Adrenal gland (tissue), 5 donors: Measurements from ENCODE around the gene SP7.

Experiments
- CTCF ChIP-seq, 6 experiments: fragments of 450-650 bp in 4 of 6; fragments of 200-600 bp in 2 of 6; sonication (generic) in 1 of 6; IDR thresholded peaks; 1 replicate in 5 of 6; 2 replicates in 1 of 6; pipeline versions ENCODE4 v1.5.1 to v1.8.0; 2016 to 2021; ENCODE audit warnings: antibody characterized with exemption in 6 of 6, mild to moderate bottlenecking in 2 of 6, moderate library complexity in 1 of 6
- POLR2A ChIP-seq, 2 donors: fragments of 450-650 bp; IDR thresholded peaks; one replicate each; pipeline ENCODE4 v1.6.1; 2017; ENCODE audit warnings: antibody characterized with exemption in 2 of 2, mild to moderate bottlenecking in 2 of 2, moderate library complexity in 1 of 2
- donor health status: DM: no; HTN: no; CAD: no.

DNA sequence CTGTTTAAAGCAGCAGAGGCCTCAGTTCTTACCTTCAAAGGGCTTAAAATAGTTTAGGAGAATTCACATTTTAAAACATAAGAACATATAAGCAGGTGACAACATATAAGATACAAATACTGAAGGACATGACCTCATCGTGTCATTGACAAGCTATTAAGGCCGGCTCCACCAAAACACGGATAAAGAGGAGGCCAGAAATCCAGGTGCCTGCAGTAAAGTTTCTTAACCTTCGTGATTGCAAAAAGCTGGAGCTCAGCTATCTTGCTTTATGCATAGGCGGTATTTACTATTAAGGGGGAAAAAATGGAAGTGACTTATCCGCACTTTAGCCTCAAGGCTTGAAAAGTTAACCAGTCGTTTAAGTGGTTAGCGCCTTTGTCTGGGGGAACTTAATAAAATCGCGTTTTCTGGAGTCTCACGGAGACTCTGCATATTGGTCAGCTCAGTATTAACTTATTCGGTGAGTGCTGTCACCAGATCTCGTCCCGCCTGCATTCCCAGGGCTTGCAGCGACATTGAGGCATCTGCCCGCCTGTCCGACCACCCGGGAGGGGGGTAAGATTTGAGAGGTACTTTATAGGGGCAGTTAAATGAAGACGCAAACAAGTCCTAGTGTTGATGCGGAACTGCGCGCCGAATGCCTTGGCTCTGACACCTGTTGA, 42.7 kb upstream of the SP7 start:
- TF ChIP-seq POLR2A (IDR thresholded peaks at IDR 0.05) (peak in 1 of 2 donors; percentile 88), CTCF (IDR thresholded peaks at IDR 0.05) (no peak)
